Esophagus squamous epithelium (tissue), 5 donors: ENCODE results near the gene MCU. TPM values are rescaled to one million over a fixed set of nuclear protein-coding genes. Genes with fewer than 3 reads are reported as not detected.

ENCODE experiments used
- DNase-seq: peaks from one replicate; lab custom pipeline; 2025; lab: John Stamatoyannopoulos, UW
- H3K27ac ChIP-seq, 4 donors: fragments of 200-600 bp; sonication (generic); one replicate each; pipeline ENCODE4 v1.5.1; 2016 to 2019; ENCODE audit warnings: mild to moderate bottlenecking in 1 of 4
- H3K27me3 ChIP-seq, 4 donors: fragments of 200-600 bp; sonication (generic); 1 replicate in 3 of 4; 2 replicates in 1 of 4; pipeline versions ENCODE4 v1.5.1 to v1.6.0; 2017 to 2021; ENCODE audit warnings: antibody characterized with exemption in 1 of 4
- H3K36me3 ChIP-seq, 3 donors: fragments of 200-600 bp; sonication (generic); one replicate each; pipeline ENCODE4 v1.5.1; 2016 to 2019
- H3K4me1 ChIP-seq, 3 donors: fragments of 200-600 bp; sonication (generic); one replicate each; pipeline ENCODE4 v1.5.1; 2017 to 2019
- H3K4me3 ChIP-seq, 4 donors: fragments of 200-600 bp; sonication (generic); 1 replicate in 3 of 4; 2 replicates in 1 of 4; pipeline ENCODE4 v1.5.1; 2016 to 2019; ENCODE audit warnings: mild to moderate bottlenecking in 2 of 4, moderate library complexity in 1 of 4
- H3K9me3 ChIP-seq, 3 donors: fragments of 200-600 bp; sonication (generic); one replicate each; pipeline ENCODE4 v1.5.1; 2016 to 2019
- POLR2A ChIP-seq, 4 donors: fragments of 450-650 bp; IDR thresholded peaks; one replicate each; pipeline ENCODE4 v1.6.1; 2017; ENCODE audit warnings: antibody characterized with exemption in 4 of 4, mild to moderate bottlenecking in 4 of 4, moderate library complexity in 3 of 4
- WGBS, 2 donors: methylation state at CpG; one replicate each; pipeline ENCODE4 v1.1.5; 2018; 5-methylcytosine and 5-hydroxymethylcytosine counted together
- intact Hi-C: fragments of 100-400 bp; cut with DNase I; formaldehyde crosslinking; loops from one replicate; pipeline ENCODE4 v1.15.0; 2022
- total RNA-seq, 4 donors: library from RNA; depleted of rRNA; stranded (reverse); fragments of >200 nt; gene quantifications; one replicate each; pipeline ENCODE4 v1.1.0, GENCODE V29; 2016
- TF ChIP-seq, protein P1 (sequence below), 6 experiments: fragments of 450-650 bp in 4 of 6; fragments of 200-600 bp in 2 of 6; sonication (generic) in 2 of 6; IDR thresholded peaks; one replicate each; pipeline ENCODE4 v1.5.1; 2016 to 2019; ENCODE audit warnings: antibody characterized with exemption in 6 of 6, mild to moderate bottlenecking in 4 of 6, moderate library complexity in 4 of 6
- donor health status: DM: yes; HTN: yes; CAD: no.

MCU gene
- total RNA-seq, 4 donors from 2014 or later: 19.9 to 30.0 (median 23.4) TPM

- no peak for DNase-seq
- Histone ChIP-seq H3K4me1 (peaks cover 0 to 5% (median 0%) of the 10 kb centered on the region in 3 donors), H3K27me3 (no peaks in the 10 kb centered on the region), H3K36me3 (no peaks in the 10 kb centered on the region), H3K27ac (no peak overlapping the region), H3K4me3 (no peak overlapping the region), H3K9me3 (no peaks in the 10 kb centered on the region)
- 60 to 63% methylated on average over 3 of the region's 3 CpGs for WGBS, 2 donors
- intact Hi-C loops: no loop called here
- TF ChIP-seq, protein P1, sequence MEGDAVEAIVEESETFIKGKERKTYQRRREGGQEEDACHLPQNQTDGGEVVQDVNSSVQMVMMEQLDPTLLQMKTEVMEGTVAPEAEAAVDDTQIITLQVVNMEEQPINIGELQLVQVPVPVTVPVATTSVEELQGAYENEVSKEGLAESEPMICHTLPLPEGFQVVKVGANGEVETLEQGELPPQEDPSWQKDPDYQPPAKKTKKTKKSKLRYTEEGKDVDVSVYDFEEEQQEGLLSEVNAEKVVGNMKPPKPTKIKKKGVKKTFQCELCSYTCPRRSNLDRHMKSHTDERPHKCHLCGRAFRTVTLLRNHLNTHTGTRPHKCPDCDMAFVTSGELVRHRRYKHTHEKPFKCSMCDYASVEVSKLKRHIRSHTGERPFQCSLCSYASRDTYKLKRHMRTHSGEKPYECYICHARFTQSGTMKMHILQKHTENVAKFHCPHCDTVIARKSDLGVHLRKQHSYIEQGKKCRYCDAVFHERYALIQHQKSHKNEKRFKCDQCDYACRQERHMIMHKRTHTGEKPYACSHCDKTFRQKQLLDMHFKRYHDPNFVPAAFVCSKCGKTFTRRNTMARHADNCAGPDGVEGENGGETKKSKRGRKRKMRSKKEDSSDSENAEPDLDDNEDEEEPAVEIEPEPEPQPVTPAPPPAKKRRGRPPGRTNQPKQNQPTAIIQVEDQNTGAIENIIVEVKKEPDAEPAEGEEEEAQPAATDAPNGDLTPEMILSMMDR (IDR thresholded peaks at IDR 0.05): no peak
- TF ChIP-seq POLR2A (IDR thresholded peaks at IDR 0.05): no peak
Observed at GRCh38 chr10:72729528-72729927, 37.6 kb downstream of the MCU start.

- TF ChIP-seq, protein P1 (IDR thresholded peaks at IDR 0.05): no peak
- intact Hi-C loops: no loop called here
- WGBS, 2 donors: 73 to 84% methylated on average over 4 to 5 of the region's 5 CpGs
Observed at GRCh38 chr10:72730479-72730878, 38.5 kb downstream of the MCU start.

DNA sequence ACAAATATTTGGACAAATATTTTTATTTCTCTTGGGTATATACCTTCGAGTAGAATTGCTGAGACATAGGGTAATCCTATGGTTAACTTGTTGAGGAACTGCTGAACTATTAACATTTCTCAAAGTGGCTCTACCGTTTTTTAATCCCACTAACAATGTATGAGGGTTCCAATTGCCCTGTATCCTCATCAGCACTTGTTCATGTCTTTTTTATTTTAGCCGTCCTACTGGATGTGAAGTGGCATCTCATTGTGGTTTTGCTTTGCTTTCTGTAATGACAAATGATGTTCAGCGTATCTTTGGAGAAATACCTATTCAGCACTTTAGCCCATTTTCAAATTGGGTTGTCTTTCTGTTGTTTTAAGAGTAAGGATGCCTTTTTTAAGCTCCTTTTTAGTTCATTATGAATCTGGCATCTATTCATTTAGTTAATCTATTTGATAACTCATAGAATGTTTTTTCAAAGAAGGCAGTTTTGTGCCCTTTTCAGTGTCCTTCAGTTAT lies 40.0 kb downstream of the MCU start:
- H3K27ac ChIP-seq: no peak overlapping the region
- DNase-seq: no peak
- TF ChIP-seq, protein P1 (IDR thresholded peaks at IDR 0.05): no peak
- no peak for TF ChIP-seq POLR2A (IDR thresholded peaks at IDR 0.05)
- H3K9me3 ChIP-seq: no peaks in the 10 kb centered on the region
- no peak overlapping the region for H3K4me3 ChIP-seq
- H3K4me1 ChIP-seq: peaks cover 3 to 21% (median 6%) of the 10 kb centered on the region in 3 donors
- intact Hi-C loops: no loop called here
- H3K27me3 ChIP-seq: no peaks in the 10 kb centered on the region
- WGBS, 2 donors: 60 to 66% methylated on average over 4 of the region's 4 CpGs
- no peaks in the 10 kb centered on the region for H3K36me3 ChIP-seq

More at GRCh38 chr10:72730479-72730878, 38.5 kb downstream of the MCU start:
- Histone ChIP-seq H3K4me3 (no peak overlapping the region), H3K4me1 (peaks cover 0 to 7% (median 0%) of the 10 kb centered on the region in 3 donors), H3K36me3 (no peaks in the 10 kb centered on the region), H3K27ac (no peak overlapping the region), H3K9me3 (no peaks in the 10 kb centered on the region), H3K27me3 (no peaks in the 10 kb centered on the region)
- DNase-seq: no peak

DNA sequence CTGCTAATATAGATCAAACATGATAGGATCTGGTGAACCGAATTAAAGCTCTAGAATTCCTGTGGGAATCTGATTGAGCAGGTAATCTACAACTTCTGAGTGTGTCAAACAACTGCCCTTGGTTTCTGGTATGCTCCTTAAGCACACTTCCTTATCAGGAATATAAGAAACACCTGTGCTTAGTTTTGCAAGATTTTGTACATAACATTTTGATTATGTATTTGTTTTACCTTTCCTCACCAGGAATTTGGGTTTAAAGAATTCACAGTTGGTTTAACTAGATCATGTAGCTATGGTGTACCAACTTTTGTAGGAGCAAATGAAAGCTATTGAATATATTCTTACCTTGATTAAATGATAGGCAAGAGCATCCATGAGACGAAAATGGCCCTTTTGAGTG lies 40.6 kb downstream of the MCU start:
- Histone ChIP-seq H3K4me3 (no peak overlapping the region), H3K36me3 (no peaks in the 10 kb centered on the region)
- intact Hi-C loops: no loop called here

DNA sequence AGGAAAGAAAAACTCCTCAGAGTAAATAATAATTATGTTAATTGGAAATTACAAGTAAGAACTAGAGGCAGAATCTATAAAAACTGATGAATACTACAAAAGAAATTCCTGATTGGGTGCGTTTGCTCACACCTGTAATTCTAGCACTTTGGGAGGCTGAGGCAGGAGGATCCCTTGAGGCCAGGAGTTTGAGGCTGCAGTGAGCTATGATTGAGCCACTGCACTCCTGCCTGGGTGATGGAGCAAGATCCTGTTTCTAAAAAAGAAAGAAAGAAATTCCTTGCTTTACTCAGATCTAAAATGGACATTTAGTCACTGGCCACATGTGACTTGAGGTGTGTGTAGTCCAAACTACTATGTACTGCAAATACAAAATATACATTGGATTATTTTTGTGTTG lies 42.0 kb downstream of the MCU start:
- Histone ChIP-seq H3K9me3 (no peaks in the 10 kb centered on the region), H3K4me1 (peaks cover 3 to 34% (median 11%) of the 10 kb centered on the region in 3 donors), H3K36me3 (no peaks in the 10 kb centered on the region), H3K27me3 (no peaks in the 10 kb centered on the region), H3K27ac (no peak overlapping the region), H3K4me3 (no peak overlapping the region)
- no peak for DNase-seq
- intact Hi-C loops: no loop called here
- WGBS, 2 donors: 94 to 100% methylated on average over 1 of the region's 1 CpG
- TF ChIP-seq, protein P1 (IDR thresholded peaks at IDR 0.05): no peak
- no peak for TF ChIP-seq POLR2A (IDR thresholded peaks at IDR 0.05)

More for the DNA sequence above, 40.6 kb downstream of the MCU start:
- Histone ChIP-seq H3K27ac (no peak overlapping the region), H3K27me3 (no peaks in the 10 kb centered on the region), H3K9me3 (no peaks in the 10 kb centered on the region), H3K4me1 (peaks cover 3 to 22% (median 6%) of the 10 kb centered on the region in 3 donors)
- DNase-seq: no peak
- no peak for TF ChIP-seq POLR2A (IDR thresholded peaks at IDR 0.05)
- TF ChIP-seq, protein P1 (IDR thresholded peaks at IDR 0.05): no peak
- 85 to 89% methylated on average over 2 of the region's 2 CpGs for WGBS, 2 donors
